ENCODE measurements around the gene OTX1. TPM values are rescaled to one million over a fixed set of nuclear protein-coding genes. Genes with fewer than 3 reads are reported as not detected.

OTX1 gene
- polyA plus RNA-seq, 1 donor from 2014 or later = not detected

- Histone ChIP-seq H3K9me3 (ENCODE audit: low read length) (peaks cover 14% of the 10 kb centered on the region), H3K79me2 (replicated peaks; ENCODE audit: insufficient read depth, low read length) (no peaks in the 10 kb centered on the region), H2AFZ (ENCODE audit: low read depth, low read length) (no peak overlapping the region), H3K27me3 (ENCODE audit: insufficient read depth, low read depth, low read length) (peaks cover 86% of the 10 kb centered on the region), H4K20me1 (ENCODE audit: insufficient read depth) (no peaks in the 10 kb centered on the region), H3K36me3 (ENCODE audit: insufficient read depth, low read length) (no peaks in the 10 kb centered on the region), H3K4me3 (ENCODE audit: low read length) (no peak overlapping the region), H3K9me2 (ENCODE audit: insufficient read depth, low read length) (no peaks in the 10 kb centered on the region), H3F3A (ENCODE audit: insufficient read depth, low read length, poor library complexity, severe bottlenecking) (no peaks in the 10 kb centered on the region), H3K4me2 (ENCODE audit: low read length) (no peak overlapping the region), H3K27ac (ENCODE audit: low read length) (no peak overlapping the region), H3K9ac (ENCODE audit: low read length) (no peak overlapping the region)
- TF ChIP-seq REST (IDR thresholded peaks at IDR 0.05; ENCODE audit: borderline replicate concordance) (no peak), EZH2 (IDR thresholded peaks at IDR 0.05; ENCODE audit: borderline replicate concordance, insufficient read depth, low read length, poor library complexity, severe bottlenecking) (peak; percentile 35), EP300 (conservative IDR thresholded peaks at IDR 0.05; ENCODE audit: poor library complexity, severe bottlenecking) (no peak), POLR2AphosphoS5 (IDR thresholded peaks at IDR 0.05) (peak; percentile 28), TAF1 (IDR thresholded peaks at IDR 0.05; ENCODE audit: low read depth) (no peak), RAD21 (conservative IDR thresholded peaks at IDR 0.05) (no peak), CTCF (IDR thresholded peaks at IDR 0.05; ENCODE audit: poor library complexity, severe bottlenecking) (no peak), SMC3 (conservative IDR thresholded peaks at IDR 0.05; ENCODE audit: poor library complexity) (no peak), MXI1 (conservative IDR thresholded peaks at IDR 0.05; ENCODE audit: poor library complexity, severe bottlenecking) (no peak)
Observed at GRCh38 chr2:63058144-63058920, 7.7 kb downstream of the OTX1 start.

GRCh38 chr2:63058921-63059792 is 8.5 kb downstream of the OTX1 start:
- H3K9me2 ChIP-seq (ENCODE audit: insufficient read depth, low read length) = no peaks in the 10 kb centered on the region
- H3K27me3 ChIP-seq (ENCODE audit: insufficient read depth, low read depth, low read length) = peaks cover 78% of the 10 kb centered on the region
- peaks cover 14% of the 10 kb centered on the region for H3K9me3 ChIP-seq (ENCODE audit: low read length)
- H3K79me2 ChIP-seq (replicated peaks; ENCODE audit: insufficient read depth, low read length) = no peaks in the 10 kb centered on the region
- H3K9ac ChIP-seq (ENCODE audit: low read length) = no peak overlapping the region
- H3K27ac ChIP-seq (ENCODE audit: low read length) = no peak overlapping the region
- H3K4me3 ChIP-seq (ENCODE audit: low read length) = no peak overlapping the region
- TF ChIP-seq POLR2AphosphoS5 (IDR thresholded peaks at IDR 0.05) (peak; percentile 29), MXI1 (conservative IDR thresholded peaks at IDR 0.05; ENCODE audit: poor library complexity, severe bottlenecking) (no peak), EZH2 (IDR thresholded peaks at IDR 0.05; ENCODE audit: borderline replicate concordance, insufficient read depth, low read length, poor library complexity, severe bottlenecking) (peak; percentile 5)
- H3K36me3 ChIP-seq (ENCODE audit: insufficient read depth, low read length) = no peaks in the 10 kb centered on the region
- no peaks in the 10 kb centered on the region for H3F3A ChIP-seq (ENCODE audit: insufficient read depth, low read length, poor library complexity, severe bottlenecking)
- no peak overlapping the region for H3K4me2 ChIP-seq (ENCODE audit: low read length)
- no peaks in the 10 kb centered on the region for H4K20me1 ChIP-seq (ENCODE audit: insufficient read depth)
- no peak overlapping the region for H2AFZ ChIP-seq (ENCODE audit: low read depth, low read length)
